Loucy (cell line): ENCODE measurements around the gene KRT2.

Source experiments
- CTCF ChIP-seq: fragments of 200-600 bp; sonication (generic); conservative IDR thresholded peaks from 2 replicates; pipeline ENCODE4 v1.5.1; 2014; ENCODE audit warnings: mild to moderate bottlenecking, antibody characterized with exemption, low read length
- EZH2phosphoT487 ChIP-seq: fragments of 200-600 bp; IDR thresholded peaks from 2 replicates; pipeline ENCODE4 v1.6.1; 2018; ENCODE audit warnings: antibody characterized with exemption, mild to moderate bottlenecking, moderate library complexity, borderline replicate concordance

GRCh38 chr12:52650520-52651081, 1.4 kb downstream of the KRT2 start:
- TF ChIP-seq CTCF (no peak), EZH2phosphoT487 (no peak)
